Activated CD4-positive, alpha-beta T cell treated with anti-CD3 and anti-CD28 coated beads, Interleukin-2, amount 50 U/mL, for 24 hours (primary cell): ENCODE results near the gene FMR1NB.

Source experiments
- DNase-seq, 2 donors: peaks; one replicate each; pipeline ENCODE4 v3.0.0-alpha.2; 2020; ENCODE audit warnings: low read depth in 1 of 2, low spot score in 1 of 2

The FMR1NB gene

DNA sequence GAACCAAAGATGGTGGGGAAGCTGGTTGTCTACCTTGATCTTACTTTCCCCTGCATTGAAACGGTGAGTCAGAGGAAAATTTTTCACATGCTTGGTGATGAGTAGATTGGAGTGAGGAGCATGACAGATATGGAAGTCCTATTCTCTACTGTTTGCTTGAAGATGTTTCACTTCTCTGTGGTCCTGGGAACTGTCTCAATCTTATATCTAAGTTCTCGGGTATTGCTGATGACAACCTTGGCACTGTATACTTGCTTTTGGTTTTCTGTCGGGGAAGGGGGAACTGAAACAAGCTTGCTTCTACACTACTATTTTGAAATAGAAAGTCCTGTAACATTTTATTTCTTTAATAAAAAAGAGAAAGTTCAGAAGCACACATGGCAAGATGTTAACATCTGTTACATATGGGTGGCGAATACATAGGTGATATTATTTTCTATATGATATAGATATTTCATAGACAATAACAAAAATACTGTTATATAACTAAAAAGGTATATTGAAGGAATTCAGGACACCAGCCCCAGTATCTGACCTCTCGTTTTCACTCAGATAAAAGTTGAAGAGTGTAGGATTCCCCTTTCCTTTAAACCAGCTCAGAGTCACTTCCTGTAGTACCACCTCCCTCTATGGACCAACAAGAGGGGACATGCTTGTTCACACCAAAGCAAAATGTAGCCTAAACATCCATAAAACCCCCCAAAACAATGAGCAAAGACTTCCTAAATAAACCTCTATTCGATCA, 88.8 kb downstream of the FMR1NB start:
- no peak for DNase-seq

DNA sequence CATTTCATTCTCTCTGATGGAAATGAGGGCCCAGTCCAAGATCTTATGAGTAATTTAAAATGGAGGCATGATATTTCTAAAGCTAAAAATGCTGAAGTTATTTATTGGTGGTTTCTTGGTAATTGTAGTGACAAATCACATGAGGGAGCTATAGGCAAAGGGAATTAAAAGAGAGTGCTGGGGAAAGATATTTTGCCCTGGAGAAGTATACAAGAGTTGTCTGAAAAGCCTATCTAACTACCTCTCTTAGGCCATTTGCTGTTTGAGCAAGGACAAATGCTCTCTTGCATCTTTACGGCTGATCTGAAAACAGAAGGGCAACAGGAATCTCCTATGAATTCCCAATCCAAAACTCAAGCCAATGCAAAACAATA, 89.4 kb downstream of the FMR1NB start:
- DNase-seq = no peak
